Nephron progenitor cell (in vitro differentiated cells): Measurements from ENCODE around the gene UVRAG.

ENCODE experiments used
- DNase-seq: peaks from one replicate; pipeline ENCODE4 v3.0.0; 2021
- H3K27ac Mint-ChIP-seq: 2 replicates; pipeline ENCODE4 v1.8.0; 2021; ENCODE audit warnings: mild to moderate bottlenecking, moderate library complexity, mixed read lengths
- H3K27me3 Mint-ChIP-seq: 2 replicates; pipeline ENCODE4 v1.8.0; 2021; ENCODE audit warnings: mild to moderate bottlenecking, low read depth, mixed read lengths; ENCODE audit not compliant: poor library complexity
- H3K36me3 Mint-ChIP-seq: 2 replicates; pipeline ENCODE4 v1.8.0; 2021; ENCODE audit warnings: low read depth, mixed read lengths
- H3K4me1 Mint-ChIP-seq: 2 replicates; pipeline ENCODE4 v1.8.0; 2021; ENCODE audit warnings: mixed read lengths
- H3K4me3 Mint-ChIP-seq: 2 replicates; pipeline ENCODE4 v1.8.0; 2021; ENCODE audit warnings: mild to moderate bottlenecking, moderate library complexity, mixed read lengths
- H3K9me3 Mint-ChIP-seq: 2 replicates; pipeline ENCODE4 v1.8.0; 2021; ENCODE audit warnings: mild to moderate bottlenecking, moderate library complexity, mixed read lengths
- CTCF ChIP-seq: fragments of 200-600 bp; sonication (generic); IDR thresholded peaks from 2 replicates; pipeline ENCODE4 v1.5.0; 2021; ENCODE audit warnings: antibody characterized with exemption

Gene UVRAG

GRCh38 chr11:76162336-76163288 is 347.6 kb downstream of the UVRAG start:
- no peak overlapping the region for H3K27ac Mint-ChIP-seq

GRCh38 chr11:76163289-76163880 is 348.4 kb downstream of the UVRAG start:
- peaks cover 34% of the 10 kb centered on the region for H3K27me3 Mint-ChIP-seq
- TF ChIP-seq CTCF, result no peak
- no peaks in the 10 kb centered on the region for H3K36me3 Mint-ChIP-seq
- no peak overlapping the region for H3K27ac Mint-ChIP-seq
- DNase-seq, result no peak
- peaks cover 20% of the 10 kb centered on the region for H3K4me1 Mint-ChIP-seq
- no peaks in the 10 kb centered on the region for H3K9me3 Mint-ChIP-seq
- no peak overlapping the region for H3K4me3 Mint-ChIP-seq

More at GRCh38 chr11:76162336-76163288, 347.6 kb downstream of the UVRAG start:
- Mint-ChIP-seq H3K9me3 (no peaks in the 10 kb centered on the region), H3K36me3 (no peaks in the 10 kb centered on the region), H3K4me1 (peaks cover 20% of the 10 kb centered on the region), H3K4me3 (no peak overlapping the region), H3K27me3 (peaks cover 35% of the 10 kb centered on the region)
- TF ChIP-seq CTCF, result no peak
- DNase-seq, result no peak

- Mint-ChIP-seq H3K9me3 (no peaks in the 10 kb centered on the region), H3K36me3 (no peaks in the 10 kb centered on the region), H3K4me1 (peaks cover 20% of the 10 kb centered on the region), H3K4me3 (no peak overlapping the region), H3K27me3 (peaks cover 35% of the 10 kb centered on the region), H3K27ac (peak overlapping the region; percentile 75)
- no peak for DNase-seq
- TF ChIP-seq CTCF, result no peak
These were observed 349.1 kb downstream of the UVRAG start for GRCh38 chr11:76164081-76164480.

- no peaks in the 10 kb centered on the region for H3K9me3 Mint-ChIP-seq
These were observed 350.1 kb downstream of the UVRAG start for GRCh38 chr11:76164861-76165751.

GRCh38 chr11:76166314-76166713 is 351.3 kb downstream of the UVRAG start:
- Mint-ChIP-seq H3K4me1 (peaks cover 20% of the 10 kb centered on the region), H3K27me3 (peaks cover 43% of the 10 kb centered on the region), H3K9me3 (no peaks in the 10 kb centered on the region), H3K4me3 (no peak overlapping the region), H3K36me3 (no peaks in the 10 kb centered on the region), H3K27ac (no peak overlapping the region)
- DNase-seq, result no peak
- no peak for TF ChIP-seq CTCF

More at GRCh38 chr11:76164861-76165751, 350.1 kb downstream of the UVRAG start:
- no peak for DNase-seq
- no peaks in the 10 kb centered on the region for H3K36me3 Mint-ChIP-seq
- no peak overlapping the region for H3K27ac Mint-ChIP-seq
- H3K4me3 Mint-ChIP-seq, result no peak overlapping the region
- TF ChIP-seq CTCF, result no peak
- H3K27me3 Mint-ChIP-seq, result peaks cover 39% of the 10 kb centered on the region
- peaks cover 20% of the 10 kb centered on the region for H3K4me1 Mint-ChIP-seq
